GM23248 (cell line): ENCODE measurements around the gene WDR64. TPM values are rescaled to one million over a fixed set of nuclear protein-coding genes. Genes with fewer than 3 reads are reported as not detected.
A peak's percentile ranks its signal among the peaks of the same experiment; 100 is the strongest.

Experiments
- DNase-seq: peaks from one replicate; pipeline ENCODE4 v3.0.0-alpha.2; 2015
- H2AFZ ChIP-seq: fragments of 200-600 bp; sonication (generic); 2 replicates; pipeline ENCODE4 v1.6.1; 2016; ENCODE audit warnings: antibody characterized with exemption
- H3F3A ChIP-seq: fragments of 200-600 bp; sonication (generic); 2 replicates; pipeline ENCODE4 v1.6.1; 2016; ENCODE audit warnings: mild to moderate bottlenecking, antibody characterized with exemption, mixed run types; ENCODE audit not compliant: insufficient read depth
- H3K27ac ChIP-seq: fragments of 200-600 bp; sonication (generic); 2 replicates; pipeline ENCODE4 v1.5.1; 2016; ENCODE audit warnings: mild to moderate bottlenecking
- H3K27me3 ChIP-seq: fragments of 200-600 bp; sonication (generic); replicated peaks from 2 replicates; pipeline ENCODE4 v1.6.1; 2016; ENCODE audit warnings: mild to moderate bottlenecking; ENCODE audit not compliant: insufficient read depth
- H3K36me3 ChIP-seq: fragments of 200-600 bp; sonication (generic); 2 replicates; pipeline ENCODE4 v1.6.1; 2016; ENCODE audit warnings: low read depth, mild to moderate bottlenecking
- H3K4me1 ChIP-seq: fragments of 200-600 bp; sonication (generic); 2 replicates; pipeline ENCODE4 v1.6.1; 2016; ENCODE audit warnings: mild to moderate bottlenecking; ENCODE audit not compliant: insufficient read depth
- H3K4me2 ChIP-seq: fragments of 200-600 bp; sonication (generic); one replicate; pipeline ENCODE4 v1.6.1; 2016; ENCODE audit warnings: mild to moderate bottlenecking; ENCODE audit not compliant: unreplicated experiment
- H3K4me3 ChIP-seq: fragments of 200-600 bp; sonication (generic); 2 replicates; pipeline ENCODE4 v1.5.1; 2016; ENCODE audit warnings: mild to moderate bottlenecking
- H3K79me2 ChIP-seq: fragments of 200-600 bp; sonication (generic); 2 replicates; pipeline ENCODE4 v1.6.1; 2016; ENCODE audit warnings: mild to moderate bottlenecking; ENCODE audit not compliant: insufficient read depth
- H3K9ac ChIP-seq: fragments of 200-600 bp; sonication (generic); 2 replicates; pipeline ENCODE4 v1.6.1; 2016; ENCODE audit warnings: mild to moderate bottlenecking
- H3K9me2 ChIP-seq: fragments of 200-600 bp; sonication (generic); 2 replicates; pipeline ENCODE4 v1.6.1; 2016; ENCODE audit warnings: mixed run types, mild to moderate bottlenecking, moderate library complexity; ENCODE audit not compliant: insufficient read depth
- H3K9me3 ChIP-seq: fragments of 200-600 bp; sonication (generic); one replicate; pipeline ENCODE4 v1.6.1; 2017; ENCODE audit warnings: low read depth
- H4K20me1 ChIP-seq: fragments of 200-600 bp; sonication (generic); 2 replicates; pipeline ENCODE4 v1.6.0; 2016; ENCODE audit not compliant: insufficient read depth
- EZH2 ChIP-seq: fragments of 200-600 bp; sonication (generic); IDR thresholded peaks from 2 replicates; pipeline ENCODE4 v1.6.1; 2018; ENCODE audit warnings: antibody characterized with exemption, mild to moderate bottlenecking; ENCODE audit not compliant: insufficient read depth, poor library complexity, severe bottlenecking
- EZH2phosphoT487 ChIP-seq: fragments of 200-600 bp; sonication (generic); IDR thresholded peaks from 2 replicates; pipeline ENCODE4 v1.6.1; 2018; ENCODE audit warnings: antibody characterized with exemption, moderate library complexity, mild to moderate bottlenecking, low read depth; ENCODE audit not compliant: insufficient read depth
- WGBS, 2 experiments: methylation state at CpG; one replicate each; pipeline ENCODE4 v1.1.6; 2015 to 2017; ENCODE audit warnings: low lambda C conversion rate in 2 of 2, low coverage in 1 of 2; ENCODE audit errors: missing lambda C conversion rate in 2 of 2; 5-methylcytosine and 5-hydroxymethylcytosine counted together
- in situ Hi-C: fragments of 300-500 bp; cut with MboI; formaldehyde crosslinking; loops from 2 replicates; pipeline ENCODE4 v1.15.0; 2020
- polyA plus RNA-seq: library from polyadenylated mRNA; unstranded; fragments of >200 nt; fragmentation: Nextera tagmentation; extraction: Ambion mirVana; gene quantifications from 2 replicates; pipeline ENCODE4 v1.2.1, GENCODE V29; 2016
- total RNA-seq: library from RNA; depleted of rRNA; stranded (reverse); fragments of >200 nt; shearing (Covaris generic); gene quantifications from 2 replicates; pipeline ENCODE4 v1.2.3, GENCODE V29; 2014

Gene WDR64
- total and polyA plus RNA-seq, 2 experiments from 2014 or later: not detected

- H3K36me3 ChIP-seq: no peaks in the 10 kb centered on the region
- no peak overlapping the region for H3K4me3 ChIP-seq
- no peak overlapping the region for H3K9ac ChIP-seq
- no peaks in the 10 kb centered on the region for H3K9me3 ChIP-seq
- no peaks in the 10 kb centered on the region for H3K27me3 ChIP-seq
- H3K9me2 ChIP-seq: no peaks in the 10 kb centered on the region
- H4K20me1 ChIP-seq: no peaks in the 10 kb centered on the region
- no peaks in the 10 kb centered on the region for H3K79me2 ChIP-seq
- H3K4me2 ChIP-seq: peak overlapping the region; percentile 53
- H3K27ac ChIP-seq: peak overlapping the region; percentile 41
- TF ChIP-seq EZH2phosphoT487 (no peak), EZH2 (no peak)
- no peak overlapping the region for H2AFZ ChIP-seq
- peak; percentile 71 for DNase-seq
- H3F3A ChIP-seq: peaks cover 19% of the 10 kb centered on the region; the same call in 1 of the 2 replicates
- in situ Hi-C loops: no loop called here
- H3K4me1 ChIP-seq: peaks cover 27% of the 10 kb centered on the region
- 0% methylated on average over 1 of the region's 1 CpG for WGBS, 2 experiments
Observed at GRCh38 chr1:241817331-241817792, 165.3 kb downstream of the WDR64 start.

- H4K20me1 ChIP-seq: no peaks in the 10 kb centered on the region
- H3K4me3 ChIP-seq: no peak overlapping the region
- in situ Hi-C loops: no loop called here
- no peaks in the 10 kb centered on the region for H3K9me2 ChIP-seq
- H2AFZ ChIP-seq: no peak overlapping the region
- H3K36me3 ChIP-seq: no peaks in the 10 kb centered on the region
- H3K4me1 ChIP-seq: peaks cover 27% of the 10 kb centered on the region
- no peak overlapping the region for H3K27ac ChIP-seq
- H3K9ac ChIP-seq: no peak overlapping the region
- TF ChIP-seq EZH2phosphoT487 (no peak), EZH2 (no peak)
- DNase-seq: no peak
- no peaks in the 10 kb centered on the region for H3K9me3 ChIP-seq
- H3K79me2 ChIP-seq: no peaks in the 10 kb centered on the region
- WGBS, 2 experiments: 65 to 86% methylated on average over 3 of the region's 3 CpGs
- H3F3A ChIP-seq: peaks cover 19% of the 10 kb centered on the region; the same call in 1 of the 2 replicates
- H3K4me2 ChIP-seq: no peak overlapping the region
- H3K27me3 ChIP-seq: no peaks in the 10 kb centered on the region
Observed at GRCh38 chr1:241817956-241818612, 166.0 kb downstream of the WDR64 start.

- peaks cover 19% of the 10 kb centered on the region; the same call in 1 of the 2 replicates for H3F3A ChIP-seq
- in situ Hi-C loops: no loop called here
Observed at GRCh38 chr1:241819340-241819866, 167.3 kb downstream of the WDR64 start.

GRCh38 chr1:241821363-241821762 lies 169.3 kb downstream of the WDR64 start:
- H3K9ac ChIP-seq: no peak overlapping the region
- no peaks in the 10 kb centered on the region for H3K36me3 ChIP-seq
- WGBS, 2 experiments: 53 to 54% methylated on average over 4 of the region's 4 CpGs
- H3K27me3 ChIP-seq: no peaks in the 10 kb centered on the region
- no peak overlapping the region for H3K4me2 ChIP-seq
- peaks cover 19% of the 10 kb centered on the region; the same call in 1 of the 2 replicates for H3F3A ChIP-seq
- no peak overlapping the region for H2AFZ ChIP-seq
- H3K9me2 ChIP-seq: no peaks in the 10 kb centered on the region
- peaks cover 32% of the 10 kb centered on the region for H3K4me1 ChIP-seq
- H3K4me3 ChIP-seq: no peak overlapping the region
- peak; percentile 64 for DNase-seq
- in situ Hi-C loops: no loop called here
- TF ChIP-seq EZH2phosphoT487 (no peak), EZH2 (no peak)
- H3K9me3 ChIP-seq: no peaks in the 10 kb centered on the region
- H3K79me2 ChIP-seq: no peaks in the 10 kb centered on the region
- H4K20me1 ChIP-seq: no peaks in the 10 kb centered on the region
- H3K27ac ChIP-seq: no peak overlapping the region

More at GRCh38 chr1:241819340-241819866, 167.3 kb downstream of the WDR64 start:
- H3K9me2 ChIP-seq: no peaks in the 10 kb centered on the region
- H3K27ac ChIP-seq: no peak overlapping the region
- WGBS, 2 experiments: 66 to 70% methylated on average over 4 of the region's 4 CpGs
- no peak overlapping the region for H3K4me3 ChIP-seq
- no peaks in the 10 kb centered on the region for H3K79me2 ChIP-seq
- H3K9ac ChIP-seq: no peak overlapping the region
- no peaks in the 10 kb centered on the region for H3K36me3 ChIP-seq
- no peak overlapping the region for H3K4me2 ChIP-seq
- DNase-seq: no peak
- H3K9me3 ChIP-seq: no peaks in the 10 kb centered on the region
- H3K27me3 ChIP-seq: no peaks in the 10 kb centered on the region
- H2AFZ ChIP-seq: no peak overlapping the region
- TF ChIP-seq EZH2 (no peak), EZH2phosphoT487 (no peak)
- no peaks in the 10 kb centered on the region for H4K20me1 ChIP-seq
- peaks cover 27% of the 10 kb centered on the region for H3K4me1 ChIP-seq
